ENCODE results near the gene KCNK6. TPM values are rescaled to one million over a fixed set of nuclear protein-coding genes. Genes with fewer than 3 reads are reported as not detected.

KCNK6 gene
- total and polyA plus RNA-seq, 2 of the 8 experiments (the other 6 are each of a cell fraction or from before 2014, with no cell fraction given): 10.6 to 13.3 TPM

- Histone ChIP-seq H4K20me1 (replicated peaks in 1 of 2; ENCODE audit: control insufficient read depth in 1 of 2, insufficient read depth in 2 of 2, low read length in 2 of 2) (peaks cover 23 to 30% of the 10 kb centered on the region in 2 experiments), H3K56ac (replicated peaks; ENCODE audit: insufficient read length, low read depth, low read length) (no peak overlapping the region), H3K27me3 (replicated peaks in 1 of 4; ENCODE audit: control insufficient read depth in 3 of 4, extremely low read depth in 1 of 4, insufficient read depth in 3 of 4, low read length in 3 of 4) (no peaks in the 10 kb centered on the region), H2BK12ac (ENCODE audit: low read depth, low read length) (no peak overlapping the region), H3K23me2 (ENCODE audit: low read depth, low read length) (no peaks in the 10 kb centered on the region), H3K9ac (replicated peaks in 1 of 4; ENCODE audit: extremely low read depth in 1 of 4, low read depth in 3 of 4, low read length in 3 of 4) (no peak overlapping the region), H4K5ac (ENCODE audit: insufficient read length, low read depth, low read length) (no peak overlapping the region), H2BK20ac (ENCODE audit: low read length) (no peak overlapping the region), H3K27ac (ENCODE audit: low read depth, low read length) (no peak overlapping the region), H3K14ac (ENCODE audit: insufficient read length) (no peak overlapping the region), H3K4me1 (replicated peaks in 1 of 4; ENCODE audit: control insufficient read depth in 3 of 4, insufficient read depth in 4 of 4, low read length in 3 of 4) (no peaks in the 10 kb centered on the region; a peak in 1 of 7 replicates), H3K18ac (ENCODE audit: extremely low read depth, low read length) (no peak overlapping the region), H3K4me3 (ENCODE audit: extremely low read depth in 1 of 4, insufficient read depth in 2 of 4, low read depth in 3 of 4, low read length in 4 of 4) (no peak overlapping the region), H3K79me2 (ENCODE audit: control insufficient read depth in 1 of 2, insufficient read depth in 2 of 2, low read length in 2 of 2) (peaks cover 8 to 88% of the 10 kb centered on the region in 2 experiments), H2BK120ac (replicated peaks; ENCODE audit: low read depth, low read length) (no peak overlapping the region), H2AFZ (ENCODE audit: low read length) (no peak overlapping the region), H4K8ac (ENCODE audit: extremely low read depth, insufficient read depth, low read length) (no peak overlapping the region), H3K79me1 (ENCODE audit: low read depth, low read length) (peaks cover 23% of the 10 kb centered on the region), H2BK5ac (ENCODE audit: low read depth, low read length) (no peak overlapping the region), H3K23ac (ENCODE audit: insufficient read length) (no peak overlapping the region), H4K91ac (replicated peaks; ENCODE audit: insufficient read length, low read length) (no peak overlapping the region), H3K4me2 (ENCODE audit: insufficient read depth in 1 of 2, low read depth in 2 of 2, low read length in 2 of 2) (no peak overlapping the region), H3K4ac (replicated peaks; ENCODE audit: insufficient read length, low read depth, low read length) (no peak overlapping the region), H3K36me3 (ENCODE audit: control insufficient read depth in 2 of 4, insufficient read depth in 4 of 4, low read length in 3 of 4) (peaks cover 0 to 5% (median 3%) of the 10 kb centered on the region in 4 experiments; a peak in 4 of 8 replicates), H3K9me3 (ENCODE audit: insufficient read depth in 2 of 2, low read depth in 1 of 2, low read length in 1 of 2) (no peaks in the 10 kb centered on the region), H2AK5ac (ENCODE audit: low read depth, low read length) (no peak overlapping the region), H2BK15ac (ENCODE audit: low read length) (no peak overlapping the region)
- CTCF ChIA-PET (ENCODE audit: partially characterized antibody): interaction anchor here (0.6 to 2.7 kb wide), 8 partner anchors 9 to 143 kb away, joined by 3 to 9 read pairs (median 4); partner anchors contain the start of genes CATSPERG, PPP1R14A and SPINT2
- POLR2A ChIA-PET (ENCODE audit: partially characterized antibody): interaction anchor here (0.8 to 3.7 kb wide), 3 partner anchors 9 to 17 kb away, joined by 5 to 25 read pairs (median 6); no protein-coding TSS in a partner anchor
- 90% methylated on average over 5 of the region's 5 CpGs; no CpG with 5 or more reads in 1 of the 2 experiments for WGBS, 2 experiments (ENCODE audit: extremely low coverage in 1 of 2, insufficient coverage in 1 of 2, insufficient read length in 1 of 2, insufficient replicate concordance in 2 of 2, low coverage in 1 of 2, low lambda C conversion rate in 2 of 2, missing lambda C conversion rate in 1 of 2)
- DNase-seq (ENCODE audit: low read depth in 1 of 2, low spot score in 2 of 2) (no peak), FAIRE-seq (no peak)
- TF ChIP-seq KDM5A (IDR thresholded peaks at IDR 0.05; ENCODE audit: low read length): no peak
- no peak for TF ChIP-seq KDM4A (IDR thresholded peaks at IDR 0.05; ENCODE audit: low read depth, low read length, severe bottlenecking)
These were observed 42.1 kb upstream of the KCNK6 start for GRCh38 chr19:38277549-38277948.

All from H1 (cell line).